WI38 (cell line): Measurements from ENCODE around the gene KIF26B.

Source experiments
- H3K4me3 ChIP-seq: 2 replicates; pipeline ENCODE4 v1.5.1; 2011; ENCODE audit warnings: low read depth, mild to moderate bottlenecking, control low read depth, low read length
- TF ChIP-seq, protein P1 (sequence below): IDR thresholded peaks from 2 replicates; pipeline ENCODE4 v1.5.1; 2012; ENCODE audit warnings: low read depth, mild to moderate bottlenecking, control low read depth, low read length

The KIF26B gene

DNA sequence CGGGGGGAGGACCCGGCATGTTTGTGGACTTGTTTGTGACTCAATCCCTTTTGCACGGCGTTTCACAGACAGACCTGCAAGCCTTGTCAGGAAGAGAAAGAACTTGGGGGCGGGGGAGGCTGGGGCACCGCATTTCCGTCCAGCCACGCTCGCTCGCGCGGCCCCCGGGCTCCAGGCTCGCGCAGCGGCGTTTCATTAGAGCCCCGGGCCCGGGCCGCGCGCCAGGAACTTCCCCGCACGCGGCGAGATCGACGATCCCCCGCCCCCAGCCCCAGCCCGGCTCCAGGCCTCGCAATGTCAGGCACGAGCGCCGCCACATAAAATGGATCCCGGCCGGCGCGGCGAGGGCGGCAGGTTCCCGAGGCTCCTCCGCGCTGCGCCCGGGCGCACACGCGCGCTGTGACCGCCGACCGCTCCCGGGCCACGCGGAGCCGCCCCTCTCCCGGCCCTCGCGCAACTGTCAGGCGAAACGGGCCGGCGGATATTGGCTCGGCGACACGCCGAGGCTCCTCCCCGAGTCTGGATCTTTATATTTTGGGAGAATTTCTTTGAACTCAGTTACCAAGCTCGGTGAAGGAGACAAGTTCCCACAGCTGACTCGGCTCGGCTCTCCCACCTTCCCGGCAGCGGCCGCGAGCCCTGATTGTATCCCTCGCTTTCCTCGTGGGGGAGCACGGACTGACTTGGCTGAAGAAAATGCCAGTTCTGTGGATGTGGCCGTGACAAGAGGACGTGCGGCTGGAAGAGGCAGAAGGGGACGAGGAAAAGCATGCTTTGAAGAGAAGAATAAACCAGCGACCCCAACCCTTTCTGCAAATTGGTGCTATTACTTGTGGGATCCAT, at the start of gene KIF26B:
TSS of gene KIF26B (plus strand) at position 557 of the 843 bp plus-strand sequence. CDS start 440 bp downstream, outside the sequence.
- peak within 1 kb of the TSS; percentile 65 for H3K4me3 ChIP-seq
- TF ChIP-seq, protein P1, sequence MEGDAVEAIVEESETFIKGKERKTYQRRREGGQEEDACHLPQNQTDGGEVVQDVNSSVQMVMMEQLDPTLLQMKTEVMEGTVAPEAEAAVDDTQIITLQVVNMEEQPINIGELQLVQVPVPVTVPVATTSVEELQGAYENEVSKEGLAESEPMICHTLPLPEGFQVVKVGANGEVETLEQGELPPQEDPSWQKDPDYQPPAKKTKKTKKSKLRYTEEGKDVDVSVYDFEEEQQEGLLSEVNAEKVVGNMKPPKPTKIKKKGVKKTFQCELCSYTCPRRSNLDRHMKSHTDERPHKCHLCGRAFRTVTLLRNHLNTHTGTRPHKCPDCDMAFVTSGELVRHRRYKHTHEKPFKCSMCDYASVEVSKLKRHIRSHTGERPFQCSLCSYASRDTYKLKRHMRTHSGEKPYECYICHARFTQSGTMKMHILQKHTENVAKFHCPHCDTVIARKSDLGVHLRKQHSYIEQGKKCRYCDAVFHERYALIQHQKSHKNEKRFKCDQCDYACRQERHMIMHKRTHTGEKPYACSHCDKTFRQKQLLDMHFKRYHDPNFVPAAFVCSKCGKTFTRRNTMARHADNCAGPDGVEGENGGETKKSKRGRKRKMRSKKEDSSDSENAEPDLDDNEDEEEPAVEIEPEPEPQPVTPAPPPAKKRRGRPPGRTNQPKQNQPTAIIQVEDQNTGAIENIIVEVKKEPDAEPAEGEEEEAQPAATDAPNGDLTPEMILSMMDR = no peak

DNA sequence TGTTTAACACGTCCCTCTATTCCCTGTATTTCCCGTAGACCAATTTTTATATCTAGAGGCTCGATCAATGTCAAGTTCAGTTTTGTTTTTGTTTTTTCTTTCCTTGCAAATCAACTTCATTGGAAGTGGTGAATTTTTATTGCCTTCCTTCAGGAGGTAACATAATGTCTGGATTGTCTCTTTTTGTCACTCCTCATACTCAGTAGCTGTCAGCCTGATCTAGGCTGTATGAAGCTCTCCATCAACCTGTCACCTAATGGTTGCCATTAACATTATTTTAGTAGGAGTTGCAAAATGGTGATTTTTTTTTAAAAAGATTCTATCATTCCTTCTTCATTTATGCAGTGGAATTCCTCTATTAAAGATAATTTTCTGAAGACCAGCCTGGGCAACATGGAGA, 49.7 kb upstream of the KIF26B start:
- TF ChIP-seq, protein P1 = no peak

DNA sequence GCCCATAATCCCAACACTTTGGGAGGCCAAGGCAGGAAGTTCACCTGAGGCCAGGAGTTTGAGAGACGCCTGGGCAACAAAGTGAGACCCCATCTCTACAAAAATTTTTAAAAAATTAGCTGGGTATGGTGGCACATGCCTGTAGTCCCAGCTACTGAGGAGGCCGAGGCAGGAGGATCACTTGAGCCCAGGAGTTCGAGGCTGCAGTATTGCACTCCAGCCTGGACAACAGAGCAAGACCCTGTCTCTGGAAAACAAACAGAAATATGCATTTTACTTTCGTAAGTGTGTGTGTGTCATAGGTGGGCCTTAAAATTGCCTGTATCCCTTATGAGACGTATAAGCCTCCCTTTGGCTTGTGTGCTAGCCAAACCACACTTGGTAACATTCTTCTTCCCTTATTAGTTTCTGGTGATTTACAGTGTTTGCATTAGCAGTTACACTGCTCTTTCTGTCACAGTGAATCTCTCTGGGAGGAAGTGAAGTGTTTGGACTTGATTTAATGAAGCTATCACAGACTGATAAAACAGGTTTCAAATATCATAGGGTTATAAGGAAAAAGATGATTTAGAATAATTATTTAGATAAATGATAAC, 48.9 kb upstream of the KIF26B start:
- H3K4me3 ChIP-seq = no peak overlapping the region
- TF ChIP-seq, protein P1 = no peak

More for the DNA sequence above, 49.7 kb upstream of the KIF26B start:
- H3K4me3 ChIP-seq = no peak overlapping the region

DNA sequence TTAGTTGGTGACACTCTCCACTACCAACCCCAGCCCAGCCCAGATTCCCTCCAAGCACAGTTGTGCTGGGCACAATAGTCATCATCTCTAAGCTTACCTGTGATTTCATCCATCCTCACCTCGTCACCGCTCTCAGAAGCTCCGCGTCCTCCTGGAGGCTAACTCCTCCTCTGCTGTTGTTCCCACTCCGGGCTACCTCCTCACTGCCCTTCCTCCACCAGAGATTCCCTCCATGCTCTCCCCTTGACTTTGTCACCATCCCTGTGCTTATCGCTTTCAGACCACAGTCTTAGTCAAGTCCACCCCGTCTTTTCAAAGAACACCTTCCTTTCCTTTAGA, 47.0 kb upstream of the KIF26B start:
- TF ChIP-seq, protein P1 = no peak

DNA sequence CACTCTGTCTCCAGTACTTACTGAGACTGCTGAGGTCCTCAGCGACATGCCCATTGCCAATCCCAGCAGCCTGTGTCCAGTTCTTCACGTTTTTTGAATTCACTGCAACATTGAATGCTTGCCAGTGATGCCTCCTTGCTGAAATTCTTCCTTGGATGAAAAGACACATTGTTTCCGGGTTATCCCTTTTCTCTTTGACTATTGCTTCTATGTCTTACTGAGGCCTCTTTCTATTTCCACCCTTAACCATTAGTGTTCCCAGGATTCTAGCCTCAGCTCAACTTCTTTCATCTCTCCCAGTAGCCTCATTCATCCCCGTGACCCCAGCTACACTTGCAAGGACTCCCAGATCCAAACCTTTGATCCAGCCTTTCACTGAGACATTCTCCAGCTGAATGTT, 46.5 kb upstream of the KIF26B start:
- H3K4me3 ChIP-seq = no peak overlapping the region
- TF ChIP-seq, protein P1 = no peak

More for the DNA sequence above, 47.0 kb upstream of the KIF26B start:
- no peak overlapping the region for H3K4me3 ChIP-seq

DNA sequence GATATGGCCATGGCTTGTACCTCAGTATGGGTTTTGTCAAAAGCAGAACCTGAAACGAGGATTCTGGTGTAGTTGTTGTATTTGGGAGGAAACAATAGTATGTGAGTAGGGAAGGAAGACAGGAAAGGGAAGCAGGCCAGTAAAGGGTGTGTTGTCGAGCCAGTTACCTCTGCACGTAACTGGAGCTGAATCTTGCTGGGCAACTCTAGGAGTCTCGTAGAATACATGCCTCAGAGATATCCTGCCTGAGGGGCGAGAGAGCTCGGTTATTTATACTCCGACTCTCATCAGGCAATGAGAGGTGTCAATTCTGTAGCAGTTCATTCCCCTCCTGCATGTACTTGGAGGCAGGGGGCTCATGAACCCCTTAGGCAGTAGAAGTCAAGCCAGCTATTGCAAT, 45.9 kb upstream of the KIF26B start:
- TF ChIP-seq, protein P1 = no peak
- H3K4me3 ChIP-seq = no peak overlapping the region

DNA sequence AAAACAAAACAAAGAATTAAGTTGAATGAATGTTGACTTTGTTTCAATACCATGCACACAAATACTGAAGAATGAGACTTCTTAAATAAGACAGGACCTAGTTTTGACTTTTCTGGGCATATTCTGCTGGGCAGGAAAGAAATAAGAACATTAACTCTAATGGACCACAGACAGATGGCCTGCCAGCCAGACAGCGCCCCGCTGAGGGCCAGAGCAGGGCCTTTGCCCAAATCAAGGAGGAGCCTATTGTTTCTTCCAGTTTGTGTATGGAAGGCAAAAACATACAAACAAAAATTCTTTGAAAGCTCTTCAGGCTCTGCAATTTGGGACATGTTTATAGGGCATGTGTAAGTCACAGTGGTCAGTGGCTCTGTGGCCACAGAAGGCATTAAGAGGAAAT, 44.4 kb upstream of the KIF26B start:
- no peak overlapping the region for H3K4me3 ChIP-seq
- TF ChIP-seq, protein P1 = no peak
